ENCODE measurements around the gene FOXK1. TPM values are rescaled to one million over a fixed set of nuclear protein-coding genes. Genes with fewer than 3 reads are reported as not detected.
"Not testable (repeated sequence)": the region's sequence is repeated elsewhere in the genome, so short reads cannot be mapped to it uniquely, and the experiment has no call there.

FOXK1 gene
- total RNA-seq, 1 experiment from 2014 or later, result 21.8 TPM

GRCh38 chr7:4789194-4790077 lies 107.3 kb downstream of the FOXK1 start:
- Histone ChIP-seq H3K9me3 (no peaks in the 10 kb centered on the region), H3K27me3 (no peaks in the 10 kb centered on the region), H3K36me3 (peaks cover 5% of the 10 kb centered on the region; the same call in 1 of the 2 replicates), H3K4me3 (no peak overlapping the region)
- DNase-seq, result no peak

- DNase-seq, result no peak
- Histone ChIP-seq H3K4me3 (no peak overlapping the region), H3K27me3 (no peaks in the 10 kb centered on the region), H3K9me3 (no peaks in the 10 kb centered on the region), H3K36me3 (peaks cover 5% of the 10 kb centered on the region; the same call in 1 of the 2 replicates)
These were observed 108.0 kb downstream of the FOXK1 start for GRCh38 chr7:4790078-4790465.

DNA sequence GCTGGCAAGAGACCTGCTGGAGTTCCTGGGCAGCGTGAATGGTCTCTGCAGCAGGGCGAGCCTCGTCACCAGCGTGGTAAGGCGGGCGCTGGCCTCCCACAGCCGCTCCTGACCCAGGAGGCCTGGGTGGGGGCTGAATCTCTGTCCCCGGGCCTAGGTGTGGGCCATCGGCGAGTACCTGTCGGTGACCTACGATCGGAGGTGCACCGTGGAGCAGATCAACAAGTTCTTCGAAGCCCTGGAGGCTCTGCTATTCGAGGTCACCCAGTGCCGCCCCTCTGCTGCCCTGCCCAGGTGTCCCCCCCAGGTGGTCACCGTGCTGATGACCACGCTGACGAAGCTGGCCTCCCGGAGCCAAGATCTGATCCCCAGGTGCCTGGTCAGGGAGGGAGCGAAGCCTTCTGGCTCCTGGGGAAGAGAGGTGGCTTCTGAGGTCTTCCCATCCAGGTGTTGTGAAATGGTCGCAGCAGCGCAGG lies 108.5 kb downstream of the FOXK1 start:
- no peak overlapping the region for H3K4me3 ChIP-seq
- H3K27me3 ChIP-seq, result no peaks in the 10 kb centered on the region
- peaks cover 5% of the 10 kb centered on the region; the same call in 1 of the 2 replicates for H3K36me3 ChIP-seq
- no peak for DNase-seq
- H3K9me3 ChIP-seq, result no peaks in the 10 kb centered on the region

DNA sequence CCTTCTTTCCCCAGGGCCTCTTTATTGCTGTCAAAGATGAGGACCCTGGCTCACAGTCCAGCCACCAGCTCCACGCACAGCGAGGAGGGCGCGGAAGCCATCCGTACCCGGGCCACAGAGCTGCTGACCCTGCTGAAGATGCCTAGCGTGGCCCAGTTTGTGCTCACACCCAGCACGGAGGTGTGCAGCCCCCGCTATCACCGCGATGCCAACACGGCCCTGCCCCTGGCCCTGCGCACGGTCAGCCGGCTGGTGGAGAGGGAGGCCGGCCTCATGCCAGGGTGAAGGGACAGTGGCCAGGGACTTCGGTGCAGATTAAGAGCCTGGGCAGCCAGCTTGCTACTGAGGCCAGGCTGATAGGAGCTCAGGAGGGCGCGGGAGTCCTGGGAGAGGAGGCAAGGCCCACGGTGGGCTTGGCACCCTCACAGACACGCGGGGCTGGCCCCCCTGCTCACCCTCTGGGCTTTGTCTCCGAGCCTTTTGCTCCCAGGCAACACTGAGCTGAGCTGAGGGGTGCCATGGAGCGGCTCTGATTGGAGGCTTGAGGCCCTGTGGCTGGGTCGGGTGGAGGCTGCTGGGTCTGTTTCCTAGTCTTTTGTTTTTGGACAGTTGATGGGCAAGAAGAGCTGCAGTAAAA lies 109.1 kb downstream of the FOXK1 start:
- no peak overlapping the region for H3K4me3 ChIP-seq
- H3K36me3 ChIP-seq, result peaks cover 5% of the 10 kb centered on the region; the same call in 1 of the 2 replicates
- H3K27me3 ChIP-seq, result no peaks in the 10 kb centered on the region
- DNase-seq, result no peak
- H3K9me3 ChIP-seq, result no peaks in the 10 kb centered on the region

DNA sequence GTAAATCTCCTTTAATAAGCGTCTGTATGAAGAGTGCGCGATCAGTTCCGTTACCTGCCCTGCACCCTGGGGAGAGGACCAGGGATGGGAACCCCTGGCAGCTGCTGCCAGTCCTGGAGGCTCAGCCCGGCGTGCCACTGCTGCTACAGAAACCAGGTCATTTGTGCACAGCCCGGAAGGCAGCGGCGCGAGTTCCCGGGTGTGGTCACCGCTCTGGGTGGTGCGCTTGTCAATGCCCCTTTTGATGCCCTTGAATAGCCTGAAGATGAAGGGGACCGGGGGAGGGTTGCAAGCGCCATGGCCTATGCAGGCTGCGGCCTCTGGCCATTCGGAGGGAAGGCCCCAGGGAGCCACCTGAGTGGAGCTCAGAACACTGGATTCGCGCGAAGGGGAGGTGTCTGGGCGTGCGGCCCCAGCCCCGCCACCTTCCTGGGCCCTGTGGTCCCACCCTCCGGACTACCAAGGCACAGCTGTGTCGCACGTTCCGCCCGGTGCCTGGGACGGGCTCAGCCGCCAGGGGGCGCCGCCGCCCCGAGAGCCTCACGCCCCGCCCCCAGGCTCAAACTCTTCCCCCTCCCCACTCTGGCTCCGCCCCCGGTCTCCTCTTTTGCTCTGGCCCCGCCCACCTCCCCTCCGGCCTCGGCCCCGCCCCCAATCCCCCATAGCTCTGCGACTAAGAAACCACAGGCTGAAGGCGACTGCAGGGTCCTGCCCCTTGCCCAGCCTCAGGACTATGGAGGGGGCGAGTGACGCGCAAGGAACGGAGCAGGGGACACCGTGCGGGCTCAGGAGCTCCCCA lies 109.8 kb downstream of the FOXK1 start:
- Histone ChIP-seq H3K4me3 (no peak overlapping the region), H3K27me3 (no peaks in the 10 kb centered on the region), H3K36me3 (peaks cover 5% of the 10 kb centered on the region; the same call in 1 of the 2 replicates), H3K9me3 (no peaks in the 10 kb centered on the region)
- DNase-seq, result no peak

- no peak overlapping the region for H3K4me3 ChIP-seq
- no peak for DNase-seq
- H3K36me3 ChIP-seq, result peaks cover 3% of the 10 kb centered on the region; the same call in 1 of the 2 replicates
- H3K9me3 ChIP-seq, result no peaks in the 10 kb centered on the region
- no peaks in the 10 kb centered on the region for H3K27me3 ChIP-seq
These were observed 110.5 kb downstream of the FOXK1 start for GRCh38 chr7:4792537-4793126.

- H3K9me3 ChIP-seq, H3K36me3 ChIP-seq, H3K4me3 ChIP-seq, DNase-seq, H3K27me3 ChIP-seq: not testable (repeated sequence)
These were observed 111.4 kb downstream of the FOXK1 start for GRCh38 chr7:4793385-4793993.

- not testable (repeated sequence) for H3K9me3 ChIP-seq, H3K27me3 ChIP-seq, DNase-seq, H3K36me3 ChIP-seq, H3K4me3 ChIP-seq
These were observed 112.1 kb downstream of the FOXK1 start for GRCh38 chr7:4794171-4794570.

- DNase-seq, result no peak
- Histone ChIP-seq H3K9me3 (no peaks in the 10 kb centered on the region), H3K36me3 (peaks cover 3% of the 10 kb centered on the region; the same call in 1 of the 2 replicates), H3K4me3 (no peak overlapping the region), H3K27me3 (no peaks in the 10 kb centered on the region)
These were observed 112.7 kb downstream of the FOXK1 start for GRCh38 chr7:4794591-4795350.

- no peak for DNase-seq
- Histone ChIP-seq H3K36me3 (peaks cover 3% of the 10 kb centered on the region; the same call in 1 of the 2 replicates), H3K27me3 (no peaks in the 10 kb centered on the region), H3K9me3 (no peaks in the 10 kb centered on the region), H3K4me3 (no peak overlapping the region)
These were observed 114.4 kb downstream of the FOXK1 start for GRCh38 chr7:4796453-4796852.

DNA sequence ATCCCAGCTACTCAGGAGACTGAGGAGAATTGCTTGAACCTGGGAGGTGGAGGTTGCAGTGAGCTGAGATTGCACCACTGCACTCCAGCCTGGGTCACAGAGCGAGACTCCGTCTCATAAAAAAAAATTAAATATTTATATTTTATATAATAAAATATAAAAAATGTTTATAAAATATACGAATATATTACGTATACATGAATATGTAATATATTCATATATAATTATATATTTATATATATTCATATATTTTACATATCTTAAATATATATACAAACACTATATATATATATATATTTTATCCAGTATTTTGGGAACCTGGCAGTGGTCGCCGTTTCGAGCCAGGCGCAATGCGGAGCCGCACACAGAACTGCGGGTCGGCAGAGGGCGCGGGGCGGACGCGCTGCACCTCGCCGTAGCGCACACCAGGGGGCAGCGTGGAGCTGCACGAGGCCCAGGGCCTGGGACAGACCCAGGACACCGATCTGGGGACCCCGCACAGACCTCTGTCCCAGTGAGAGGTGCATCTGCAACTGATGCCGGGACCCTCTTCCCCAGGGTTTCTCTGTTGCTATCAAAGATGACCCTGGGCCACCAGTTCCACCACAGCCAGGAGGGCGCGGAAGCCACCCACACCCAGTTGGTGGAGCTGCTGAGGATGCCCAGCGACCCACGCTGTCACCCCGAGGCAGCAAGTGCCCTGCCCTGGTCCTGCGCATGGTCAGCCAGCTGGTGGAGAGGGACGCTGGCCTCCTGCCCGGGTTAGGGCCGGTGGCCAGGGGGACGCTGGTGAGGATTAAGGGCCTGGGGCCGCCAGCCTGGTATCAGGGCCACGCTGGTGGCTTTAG lies 116.0 kb downstream of the FOXK1 start:
- DNase-seq, result no peak
- Histone ChIP-seq H3K4me3 (no peak overlapping the region), H3K9me3 (no peaks in the 10 kb centered on the region), H3K27me3 (no peaks in the 10 kb centered on the region), H3K36me3 (no peaks in the 10 kb centered on the region)

DNA sequence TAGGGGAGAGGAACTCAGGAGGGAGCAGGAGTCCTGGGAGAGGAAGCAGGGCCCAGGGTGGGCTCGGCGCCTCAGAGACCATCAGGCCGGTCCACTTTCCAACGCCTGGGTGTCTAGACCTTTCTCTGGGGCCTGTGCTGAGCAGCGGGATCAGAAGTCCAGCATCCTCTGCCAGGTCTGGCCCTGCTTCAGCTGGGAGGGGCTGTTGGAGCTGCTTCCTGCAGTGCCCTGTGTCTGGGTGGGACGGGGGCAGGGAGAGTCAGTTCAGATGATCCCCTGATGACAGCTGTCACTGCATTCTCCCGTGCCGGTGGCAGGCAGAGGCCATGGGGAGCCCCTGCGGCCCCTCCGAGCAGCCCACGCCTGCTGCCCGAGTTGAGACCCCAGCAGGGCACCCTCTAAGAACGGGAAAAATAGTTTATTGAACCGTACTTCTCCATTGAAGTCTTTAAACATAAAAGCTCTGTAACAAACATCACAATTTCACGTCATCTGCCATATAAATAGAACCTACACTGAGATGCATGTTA lies 116.7 kb downstream of the FOXK1 start:
- no peak for DNase-seq
- Histone ChIP-seq H3K36me3 (no peaks in the 10 kb centered on the region), H3K9me3 (no peaks in the 10 kb centered on the region), H3K4me3 (no peak overlapping the region), H3K27me3 (no peaks in the 10 kb centered on the region)

GRCh38 chr7:4799508-4800268 lies 117.6 kb downstream of the FOXK1 start:
- H3K9me3 ChIP-seq, result no peaks in the 10 kb centered on the region
- H3K4me3 ChIP-seq, result no peak overlapping the region
- DNase-seq, result no peak
- H3K36me3 ChIP-seq, result no peaks in the 10 kb centered on the region
- no peaks in the 10 kb centered on the region for H3K27me3 ChIP-seq

GRCh38 chr7:4800487-4800886 lies 118.4 kb downstream of the FOXK1 start:
- Histone ChIP-seq H3K9me3 (no peaks in the 10 kb centered on the region), H3K4me3 (no peak overlapping the region), H3K36me3 (no peaks in the 10 kb centered on the region), H3K27me3 (no peaks in the 10 kb centered on the region)
- DNase-seq, result no peak
